Activated naive CD4-positive, alpha-beta T cell treated with anti-CD3 and anti-CD28 coated beads, Interleukin-2, amount 50 U/mL, for 72 hours (primary cell): ENCODE results near the gene RIMS1. TPM values are rescaled to one million over a fixed set of nuclear protein-coding genes. Genes with fewer than 3 reads are reported as not detected.

Experiments used
- ATAC-seq, 2 donors: fragments of 150-1000 bp; cut with Tn5 transposase; 2 replicates each; pipeline ENCODE4 v1.10.0; 2021; ENCODE audit warnings: mild to moderate bottlenecking in 2 of 2, moderate library complexity in 2 of 2
- DNase-seq, 2 donors: peaks; one replicate each; pipeline ENCODE4 v3.0.0; 2021 to 2022; ENCODE audit warnings: low spot score in 2 of 2
- H3K27ac Mint-ChIP-seq, 2 donors: one replicate each; pipeline ENCODE4 v1.8.0; 2022; ENCODE audit warnings: mild to moderate bottlenecking in 2 of 2, mixed read lengths in 2 of 2
- H3K36me3 Mint-ChIP-seq, 2 donors: one replicate each; pipeline ENCODE4 v1.8.0; 2022; ENCODE audit warnings: mixed read lengths in 2 of 2
- H3K9me3 Mint-ChIP-seq, 2 donors: one replicate each; pipeline ENCODE4 v1.8.0; 2022; ENCODE audit warnings: mixed read lengths in 2 of 2
- total RNA-seq, 2 donors: library from RNA; stranded (reverse); gene quantifications; one replicate each; pipeline ENCODE4 v1.2.3, GENCODE V29; 2022

RIMS1 gene
- total RNA-seq, 2 donors from 2014 or later = not detected

DNA sequence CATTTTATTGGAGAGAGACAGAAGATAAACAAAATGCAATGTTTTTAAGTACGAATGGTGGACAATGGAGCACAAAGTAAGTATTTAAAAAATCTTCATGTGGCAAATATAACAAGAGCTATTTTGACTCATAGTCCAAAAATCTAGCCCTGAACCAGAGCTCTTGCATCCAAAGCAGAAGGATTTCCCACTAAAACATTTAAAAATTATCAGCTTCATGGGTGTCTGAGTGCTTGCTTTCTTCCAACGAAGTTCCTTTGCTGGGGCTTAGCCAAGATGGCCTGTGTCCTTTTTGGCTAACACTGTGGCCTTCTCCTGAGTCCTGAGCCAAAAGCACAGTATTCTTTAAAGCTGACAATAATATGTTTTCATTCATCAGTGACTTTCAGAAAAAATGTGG lies 161.7 kb downstream of the RIMS1 start:
- H3K36me3 Mint-ChIP-seq = no peaks in the 10 kb centered on the region
- H3K9me3 Mint-ChIP-seq = peaks cover 5 to 7% of the 10 kb centered on the region in 2 donors
- ATAC-seq (no peak), DNase-seq (no peak)
- no peak overlapping the region for H3K27ac Mint-ChIP-seq

- peaks cover 5 to 7% of the 10 kb centered on the region in 2 donors for H3K9me3 Mint-ChIP-seq
- ATAC-seq (no peak), DNase-seq (no peak)
- H3K27ac Mint-ChIP-seq = no peak overlapping the region
- no peaks in the 10 kb centered on the region for H3K36me3 Mint-ChIP-seq
These were observed 163.0 kb downstream of the RIMS1 start for GRCh38 chr6:72049376-72049775.

DNA sequence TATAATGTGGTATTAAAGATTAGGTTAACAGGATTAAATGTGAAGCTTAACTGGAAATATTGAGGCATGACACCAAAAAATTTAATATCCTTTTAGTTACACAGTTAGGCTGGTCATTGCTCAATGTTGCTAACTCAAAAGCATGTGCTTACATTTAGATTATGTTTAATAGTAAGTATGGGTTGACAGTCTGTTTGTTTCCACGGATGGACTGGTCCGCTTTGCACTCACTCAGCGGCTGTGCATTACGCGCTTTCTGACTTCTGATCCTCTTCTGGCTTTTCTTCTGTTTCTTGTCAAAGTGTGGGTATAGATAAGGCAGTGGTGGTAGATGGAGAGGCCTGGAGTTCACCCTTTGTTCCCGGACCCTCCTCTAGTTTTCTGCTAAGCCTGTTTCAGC lies 174.9 kb downstream of the RIMS1 start:
- ATAC-seq (no peak), DNase-seq (no peak)
- Mint-ChIP-seq H3K27ac (no peak overlapping the region), H3K36me3 (no peaks in the 10 kb centered on the region), H3K9me3 (peaks cover 5 to 6% of the 10 kb centered on the region in 2 donors)

DNA sequence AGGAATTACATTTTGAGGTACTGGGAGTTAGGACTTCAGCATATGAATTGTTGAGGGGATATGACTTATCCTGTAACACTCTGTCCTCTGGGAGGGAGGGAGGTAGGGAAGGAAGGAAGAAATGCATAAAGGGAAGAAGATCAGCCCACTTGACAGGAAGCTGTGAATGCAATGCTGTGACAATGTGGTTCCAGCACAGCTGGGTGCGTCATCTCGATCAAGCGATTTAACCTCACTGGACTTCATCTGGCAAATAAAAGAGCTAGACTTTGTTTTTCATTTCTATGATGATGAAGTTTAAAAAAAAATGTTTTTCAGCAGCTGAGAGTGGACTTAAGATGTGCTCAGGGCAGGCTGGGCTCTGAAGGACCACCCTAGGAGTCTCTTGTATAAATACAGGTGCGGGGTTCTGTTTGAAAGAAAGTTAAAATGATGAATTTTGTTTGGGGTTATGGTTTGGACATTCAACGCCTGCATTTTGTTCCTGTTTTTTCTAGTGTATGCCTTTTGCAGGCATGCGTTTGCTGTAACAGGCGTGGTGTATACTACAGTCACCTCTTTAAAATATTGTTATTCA lies 178.1 kb downstream of the RIMS1 start:
- H3K9me3 Mint-ChIP-seq = peaks cover 5 to 13% of the 10 kb centered on the region in 2 donors
- no peaks in the 10 kb centered on the region for H3K36me3 Mint-ChIP-seq
- ATAC-seq (no peak), DNase-seq (no peak)
- H3K27ac Mint-ChIP-seq = no peak overlapping the region

- Mint-ChIP-seq H3K27ac (no peak overlapping the region), H3K9me3 (no peaks in the 10 kb centered on the region), H3K36me3 (no peaks in the 10 kb centered on the region)
- no peak for ATAC-seq
- no peak for DNase-seq
These were observed 191.7 kb downstream of the RIMS1 start for GRCh38 chr6:72078096-72078495.

DNA sequence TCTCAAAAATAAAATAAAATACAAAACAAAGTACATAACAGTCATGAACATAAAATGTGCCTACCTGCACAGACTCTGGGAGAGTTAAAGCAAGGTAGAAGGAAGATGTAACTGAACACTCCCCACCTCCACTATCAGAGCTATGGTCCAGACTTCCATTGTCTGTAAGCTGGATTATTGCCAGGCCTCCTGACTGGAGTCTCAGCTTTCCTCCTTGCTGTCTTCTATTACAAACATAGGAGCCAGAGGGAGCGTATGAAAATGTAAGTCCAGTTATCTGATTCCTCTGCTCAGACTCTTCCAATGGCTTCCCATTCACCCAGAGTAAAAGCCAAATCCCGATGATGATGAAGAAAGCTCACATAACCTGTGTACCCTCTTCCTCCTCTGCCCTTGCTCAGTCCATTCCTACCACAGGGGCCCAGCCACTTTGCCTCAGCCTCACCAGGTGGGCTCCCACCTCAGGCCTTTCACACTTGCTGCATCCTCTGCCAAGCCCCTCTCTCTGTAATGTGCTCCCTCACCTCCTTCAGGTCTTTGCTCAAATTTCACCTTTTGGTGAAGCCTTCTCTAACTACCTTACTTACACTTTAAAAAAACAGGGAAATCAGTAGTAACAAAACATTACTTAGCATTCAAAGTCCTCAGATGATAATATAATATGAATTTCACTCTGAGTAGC lies 194.1 kb downstream of the RIMS1 start:
- H3K9me3 Mint-ChIP-seq = no peaks in the 10 kb centered on the region
- no peak for DNase-seq
- ATAC-seq = no peak
- peak overlapping the region in 1 of 2 donors; percentile 3 for H3K27ac Mint-ChIP-seq
- no peaks in the 10 kb centered on the region for H3K36me3 Mint-ChIP-seq

DNA sequence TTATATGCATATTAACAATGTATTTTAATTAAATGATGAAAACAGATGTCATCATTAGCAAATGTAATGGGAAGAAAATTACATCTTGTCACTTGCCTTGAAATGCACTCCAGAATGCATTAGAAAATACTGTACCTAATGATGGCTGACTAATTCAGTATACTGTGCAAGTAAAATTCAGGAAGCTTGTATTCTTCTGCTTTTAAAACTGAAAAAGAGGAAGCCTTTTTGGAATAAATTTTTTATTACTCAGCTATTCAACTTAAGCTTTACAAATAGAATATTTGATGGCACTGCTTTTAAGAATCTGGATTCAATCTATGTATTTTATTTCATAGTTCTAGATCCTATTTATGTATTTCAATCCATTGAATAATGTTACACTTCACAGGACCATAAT lies 195.5 kb downstream of the RIMS1 start:
- no peak for ATAC-seq
- Mint-ChIP-seq H3K9me3 (no peaks in the 10 kb centered on the region), H3K27ac (no peak overlapping the region), H3K36me3 (no peaks in the 10 kb centered on the region)
- no peak for DNase-seq

GRCh38 chr6:72083976-72084375 lies 197.6 kb downstream of the RIMS1 start:
- H3K27ac Mint-ChIP-seq = no peak overlapping the region

DNA sequence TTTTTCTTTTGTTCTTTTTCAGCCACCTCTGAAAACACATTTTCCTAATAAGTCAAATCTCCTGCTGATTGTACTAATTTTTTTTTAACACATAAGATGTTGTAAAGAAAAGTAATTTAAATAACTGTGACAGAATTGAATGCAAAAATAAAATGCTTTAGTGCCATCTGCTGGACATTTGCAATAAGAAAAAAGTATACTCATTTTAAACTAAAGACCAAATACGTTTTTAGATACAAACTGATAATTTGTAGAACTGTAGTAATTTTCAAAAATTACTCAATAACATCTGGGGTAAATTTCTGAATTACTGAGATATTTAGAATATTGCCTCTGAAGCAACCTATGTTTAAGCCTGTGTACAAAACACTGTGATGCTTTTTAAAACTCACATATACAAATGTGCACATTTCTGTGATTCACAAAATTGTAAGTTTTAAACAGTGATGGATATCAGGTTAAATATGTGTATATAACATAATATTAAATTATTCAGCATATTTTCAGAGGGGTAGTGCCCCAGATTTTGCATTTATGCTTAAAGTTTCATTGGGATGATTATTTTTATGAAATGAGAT lies 198.7 kb downstream of the RIMS1 start:
- ATAC-seq (no peak), DNase-seq (no peak)
- Mint-ChIP-seq H3K9me3 (no peaks in the 10 kb centered on the region), H3K36me3 (no peaks in the 10 kb centered on the region), H3K27ac (no peak overlapping the region)

More at GRCh38 chr6:72083976-72084375, 197.6 kb downstream of the RIMS1 start:
- no peak for DNase-seq
- no peaks in the 10 kb centered on the region for H3K36me3 Mint-ChIP-seq
- no peaks in the 10 kb centered on the region for H3K9me3 Mint-ChIP-seq
- no peak for ATAC-seq

DNA sequence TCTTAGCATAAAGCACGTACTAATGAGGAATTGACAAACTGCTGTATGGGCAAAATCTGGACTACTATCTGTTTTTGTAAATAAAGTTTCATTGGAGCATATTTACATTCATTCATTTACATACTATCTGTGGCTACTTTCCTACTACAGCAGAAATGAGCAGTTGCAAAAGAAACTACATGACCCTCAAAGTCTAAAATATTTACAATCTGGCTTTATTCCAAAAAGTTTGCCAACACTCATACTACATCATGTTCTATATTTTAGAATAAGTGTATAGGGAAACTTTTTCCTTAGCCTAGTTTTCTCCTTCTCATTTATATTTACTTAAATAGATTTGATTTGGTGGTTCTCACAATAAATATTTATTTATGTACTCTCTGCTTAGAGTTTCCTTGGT lies 208.2 kb downstream of the RIMS1 start:
- H3K36me3 Mint-ChIP-seq = no peaks in the 10 kb centered on the region
- H3K9me3 Mint-ChIP-seq = no peaks in the 10 kb centered on the region
- no peak for ATAC-seq
- no peak for DNase-seq
- H3K27ac Mint-ChIP-seq = no peak overlapping the region

DNA sequence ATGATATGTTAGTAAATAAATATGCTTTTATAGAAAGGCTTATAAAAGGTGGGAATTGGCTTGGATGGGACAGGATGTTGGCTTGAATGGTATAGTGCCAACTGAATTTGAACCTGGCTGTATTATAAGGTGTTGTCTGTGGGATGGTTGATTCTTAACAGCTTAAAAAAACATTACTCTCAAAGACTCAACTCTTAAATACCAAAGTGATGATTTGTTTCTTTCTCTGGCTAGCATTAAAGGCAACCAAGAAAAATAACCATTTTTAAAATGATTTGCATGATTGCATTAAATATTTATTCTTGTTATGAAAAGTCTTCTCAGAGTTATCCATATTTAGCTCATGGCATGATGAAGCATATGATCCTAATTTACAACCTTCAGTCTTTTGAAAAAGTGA lies 216.2 kb downstream of the RIMS1 start:
- Mint-ChIP-seq H3K9me3 (no peaks in the 10 kb centered on the region), H3K36me3 (no peaks in the 10 kb centered on the region), H3K27ac (no peak overlapping the region)
- DNase-seq = no peak
- no peak for ATAC-seq

GRCh38 chr6:72111611-72112010 lies 225.3 kb downstream of the RIMS1 start:
- peaks cover 6% of the 10 kb centered on the region in 2 donors for H3K9me3 Mint-ChIP-seq
- no peaks in the 10 kb centered on the region for H3K36me3 Mint-ChIP-seq
- DNase-seq = no peak
- ATAC-seq = no peak
- H3K27ac Mint-ChIP-seq = no peak overlapping the region

- H3K9me3 Mint-ChIP-seq = peaks cover 0 to 5% of the 10 kb centered on the region in 2 donors
- no peak for DNase-seq
- no peak overlapping the region for H3K27ac Mint-ChIP-seq
- H3K36me3 Mint-ChIP-seq = peaks cover 0 to under 1% of the 10 kb centered on the region in 2 donors
- ATAC-seq = no peak
These were observed 244.0 kb downstream of the RIMS1 start for GRCh38 chr6:72130327-72130726.

- Mint-ChIP-seq H3K9me3 (no peaks in the 10 kb centered on the region), H3K27ac (no peak overlapping the region)
- no peak for ATAC-seq
These were observed 246.1 kb downstream of the RIMS1 start for GRCh38 chr6:72132427-72132826.

GRCh38 chr6:72132851-72133250 lies 246.5 kb downstream of the RIMS1 start:
- Mint-ChIP-seq H3K9me3 (no peaks in the 10 kb centered on the region), H3K36me3 (no peaks in the 10 kb centered on the region), H3K27ac (no peak overlapping the region)
- no peak for DNase-seq
- ATAC-seq = no peak

More at GRCh38 chr6:72132427-72132826, 246.1 kb downstream of the RIMS1 start:
- DNase-seq = no peak
- no peaks in the 10 kb centered on the region for H3K36me3 Mint-ChIP-seq

DNA sequence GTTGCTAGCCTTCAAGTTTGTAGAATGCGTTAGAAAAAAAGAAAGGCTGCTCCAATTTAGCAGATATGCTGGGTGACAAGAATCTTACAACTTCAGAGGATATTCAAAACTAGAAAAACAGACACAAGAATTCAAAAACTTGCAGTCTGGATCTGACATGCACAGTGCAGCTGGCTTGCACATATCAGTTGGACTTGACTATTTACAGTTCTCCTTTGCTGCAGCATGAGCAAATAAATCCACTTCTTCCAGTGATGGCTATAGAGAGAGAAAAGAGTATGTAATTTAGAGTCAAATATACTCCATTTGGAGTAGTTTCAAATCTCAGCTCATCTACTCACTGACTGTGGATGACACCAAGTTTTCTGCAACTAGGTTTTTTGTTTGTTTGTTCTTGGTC lies 247.0 kb downstream of the RIMS1 start:
- ATAC-seq (no peak), DNase-seq (no peak)
- Mint-ChIP-seq H3K9me3 (no peaks in the 10 kb centered on the region), H3K27ac (no peak overlapping the region), H3K36me3 (no peaks in the 10 kb centered on the region)

- no peaks in the 10 kb centered on the region for H3K9me3 Mint-ChIP-seq
- DNase-seq = no peak
- no peak overlapping the region for H3K27ac Mint-ChIP-seq
- no peaks in the 10 kb centered on the region for H3K36me3 Mint-ChIP-seq
- ATAC-seq = no peak
These were observed 254.4 kb downstream of the RIMS1 start for GRCh38 chr6:72140795-72141194.

DNA sequence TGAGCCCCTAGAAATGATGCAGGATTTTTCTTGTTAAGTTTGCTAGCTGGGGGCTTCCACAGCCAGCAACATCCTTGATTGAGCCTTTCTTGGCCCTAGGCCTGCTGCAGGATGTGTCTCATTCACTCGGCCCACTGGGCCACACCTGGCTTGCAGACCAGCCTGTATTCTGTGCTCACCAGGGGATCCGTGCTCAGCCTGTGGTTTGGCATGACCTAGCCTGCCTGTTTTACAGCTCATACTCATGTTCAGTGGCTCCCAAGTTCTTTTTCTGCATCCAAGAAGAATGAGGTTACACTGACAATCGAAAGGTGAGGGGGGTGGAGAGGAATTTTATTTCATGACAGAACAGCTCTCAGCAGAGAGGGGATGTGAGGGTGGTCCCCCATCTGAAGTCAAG lies 263.4 kb downstream of the RIMS1 start:
- peaks cover 5 to 21% of the 10 kb centered on the region in 2 donors for H3K9me3 Mint-ChIP-seq
- DNase-seq (no peak), ATAC-seq (no peak)
- no peak overlapping the region for H3K27ac Mint-ChIP-seq
- peaks cover 0 to 5% of the 10 kb centered on the region in 2 donors for H3K36me3 Mint-ChIP-seq
